H1 (cell line): ENCODE results near the gene CDK5RAP3. TPM values are rescaled to one million over a fixed set of nuclear protein-coding genes. Genes with fewer than 3 reads are reported as not detected.
A peak's percentile ranks its signal among the peaks of the same experiment; 100 is the strongest.

Source experiments
- CTCF ChIA-PET: fragments of 300-600 bp; sonication (Branson Sonifier 250); formaldehyde crosslinking; loops from one replicate; lab custom pipeline; 2021; ENCODE audit not compliant: partially characterized antibody; lab: Charles Lee
- POLR2A ChIA-PET: fragments of 300-600 bp; sonication (Branson Sonifier 250); formaldehyde crosslinking; loops from one replicate; lab custom pipeline; 2021; ENCODE audit warnings: inconsistent platforms; ENCODE audit not compliant: partially characterized antibody; lab: Charles Lee
- DNase-seq, 2 experiments: peaks; one replicate each; pipeline versions ENCODE4 v3.0.0 to v3.0.0-alpha.2; 2010 to 2022; ENCODE audit warnings: low spot score in 2 of 2, low read depth in 1 of 2, mixed read lengths in 1 of 2
- FAIRE-seq: peaks from 2 replicates; lab custom pipeline; 2011; peaks lifted over from hg19 to GRCh38; lab: Jason Lieb, UNC
- H2AFZ ChIP-seq: 2 replicates; pipeline ENCODE4 v1.8.1; 2012; ENCODE audit warnings: low read length, inconsistent platforms
- H2AK5ac ChIP-seq: 2 replicates; pipeline ENCODE4 v1.6.1; 2013; ENCODE audit warnings: low read depth, low read length
- H2BK120ac ChIP-seq: replicated peaks from 2 replicates; pipeline ENCODE3; 2013; ENCODE audit warnings: low read depth, low read length, inconsistent platforms
- H2BK12ac ChIP-seq: 2 replicates; pipeline ENCODE4 v1.6.1; 2013; ENCODE audit warnings: low read depth, low read length
- H2BK15ac ChIP-seq: 2 replicates; pipeline ENCODE4 v1.6.1; 2013; ENCODE audit warnings: low read length
- H2BK20ac ChIP-seq: 2 replicates; pipeline ENCODE4 v1.6.1; 2013; ENCODE audit warnings: low read length
- H2BK5ac ChIP-seq: 2 replicates; pipeline ENCODE4 v1.6.1; 2013; ENCODE audit warnings: low read depth, low read length
- H3K14ac ChIP-seq: 2 replicates; pipeline ENCODE4 v1.6.1; 2013; ENCODE audit warnings: inconsistent platforms; ENCODE audit not compliant: insufficient read length
- H3K18ac ChIP-seq: 2 replicates; pipeline ENCODE4 v1.6.1; 2013; ENCODE audit warnings: low read length; ENCODE audit errors: extremely low read depth
- H3K23ac ChIP-seq: 2 replicates; pipeline ENCODE4 v1.6.1; 2013; ENCODE audit warnings: inconsistent platforms; ENCODE audit not compliant: insufficient read length
- H3K23me2 ChIP-seq: 2 replicates; pipeline ENCODE4 v1.6.1; 2013; ENCODE audit warnings: low read depth, low read length
- H3K27ac ChIP-seq: 2 replicates; pipeline ENCODE4 v1.6.1; 2011; ENCODE audit warnings: low read depth, low read length, inconsistent platforms
- H3K27me3 ChIP-seq, 4 experiments: replicated peaks in 1 of 4; 1 replicate in 1 of 4; 2 replicates in 3 of 4; pipeline versions ENCODE4 v1.6.1 to v1.8.1; 2011 to 2013; ENCODE audit warnings: low read length in 3 of 4, mild to moderate bottlenecking in 3 of 4, inconsistent platforms in 2 of 4, mixed read lengths in 2 of 4, moderate library complexity in 1 of 4; ENCODE audit not compliant: control insufficient read depth in 3 of 4, insufficient read depth in 3 of 4; ENCODE audit errors: extremely low read depth in 1 of 4
- H3K36me3 ChIP-seq, 4 experiments: 2 replicates each; pipeline versions ENCODE4 v1.6.1 to v1.8.1; 2011 to 2013; ENCODE audit warnings: mild to moderate bottlenecking in 4 of 4, low read length in 3 of 4, moderate library complexity in 2 of 4, control low read depth in 1 of 4, inconsistent platforms in 1 of 4; ENCODE audit not compliant: insufficient read depth in 4 of 4, control insufficient read depth in 2 of 4
- H3K4ac ChIP-seq: replicated peaks from 2 replicates; pipeline ENCODE3; 2013; ENCODE audit warnings: low read length, low read depth, mixed read lengths, inconsistent platforms; ENCODE audit not compliant: insufficient read length
- H3K4me1 ChIP-seq, 4 experiments: replicated peaks in 1 of 4; 1 replicate in 1 of 4; 2 replicates in 3 of 4; pipeline versions ENCODE4 v1.6.1 to v1.8.1; 2011 to 2013; ENCODE audit warnings: low read length in 3 of 4, inconsistent platforms in 2 of 4, mixed read lengths in 1 of 4; ENCODE audit not compliant: insufficient read depth in 4 of 4, control insufficient read depth in 3 of 4
- H3K4me2 ChIP-seq, 2 experiments: 2 replicates each; pipeline versions ENCODE4 v1.6.1 to v1.8.1; 2011 to 2013; ENCODE audit warnings: low read depth in 2 of 2, low read length in 2 of 2, control low read depth in 1 of 2, inconsistent platforms in 1 of 2, mild to moderate bottlenecking in 1 of 2; ENCODE audit not compliant: insufficient read depth in 1 of 2
- H3K4me3 ChIP-seq, 4 experiments: fragments of 200-600, 300-600 bp in 1 of 4; sonication (generic), shearing (Covaris generic), sonication (Bioruptor Twin) in 1 of 4; 2 replicates each; pipeline versions ENCODE4 v1.5.1 to v1.8.1; 2011 to 2016; ENCODE audit warnings: low read length in 4 of 4, low read depth in 3 of 4, control low read depth in 2 of 4, inconsistent platforms in 2 of 4, mild to moderate bottlenecking in 2 of 4, mixed read lengths in 1 of 4, moderate library complexity in 1 of 4; ENCODE audit not compliant: insufficient read depth in 2 of 4; ENCODE audit errors: extremely low read depth in 1 of 4
- H3K56ac ChIP-seq: replicated peaks from 2 replicates; pipeline ENCODE3; 2013; ENCODE audit warnings: low read depth, mild to moderate bottlenecking, mixed read lengths, low read length, inconsistent platforms; ENCODE audit not compliant: insufficient read length
- H3K79me1 ChIP-seq: 2 replicates; pipeline ENCODE4 v1.6.1; 2013; ENCODE audit warnings: low read depth, low read length, control low read depth
- H3K79me2 ChIP-seq, 2 experiments: 2 replicates each; pipeline versions ENCODE4 v1.6.1 to v1.8.1; 2012 to 2013; ENCODE audit warnings: low read length in 2 of 2, mild to moderate bottlenecking in 2 of 2, inconsistent platforms in 1 of 2; ENCODE audit not compliant: insufficient read depth in 2 of 2, control insufficient read depth in 1 of 2
- H3K9ac ChIP-seq, 4 experiments: replicated peaks in 1 of 4; 1 replicate in 1 of 4; 2 replicates in 3 of 4; pipeline versions ENCODE4 v1.6.1 to v1.8.1; 2011 to 2013; ENCODE audit warnings: low read depth in 3 of 4, low read length in 3 of 4, control low read depth in 2 of 4, mild to moderate bottlenecking in 2 of 4, moderate library complexity in 2 of 4, inconsistent platforms in 1 of 4; ENCODE audit errors: extremely low read depth in 1 of 4
- H3K9me3 ChIP-seq, 2 experiments: 2 replicates each; pipeline versions ENCODE4 v1.6.1 to v1.8.1; 2012 to 2013; ENCODE audit warnings: mild to moderate bottlenecking in 2 of 2, moderate library complexity in 2 of 2, control low read depth in 1 of 2, inconsistent platforms in 1 of 2, low read depth in 1 of 2, low read length in 1 of 2, mixed read lengths in 1 of 2; ENCODE audit not compliant: insufficient read depth in 2 of 2
- H4K20me1 ChIP-seq, 2 experiments: replicated peaks in 1 of 2; 2 replicates each; pipeline versions ENCODE3 to v1.8.1; 2011 to 2013; ENCODE audit warnings: inconsistent platforms in 2 of 2, low read length in 2 of 2, mild to moderate bottlenecking in 1 of 2; ENCODE audit not compliant: insufficient read depth in 2 of 2, control insufficient read depth in 1 of 2
- H4K5ac ChIP-seq: 2 replicates; pipeline ENCODE4 v1.6.1; 2013; ENCODE audit warnings: low read length, low read depth, mixed read lengths, inconsistent platforms; ENCODE audit not compliant: insufficient read length
- H4K8ac ChIP-seq: 2 replicates; pipeline ENCODE4 v1.8.0; 2013; ENCODE audit warnings: mild to moderate bottlenecking, moderate library complexity, low read length, inconsistent platforms; ENCODE audit not compliant: insufficient read depth; ENCODE audit errors: extremely low read depth
- H4K91ac ChIP-seq: replicated peaks from 2 replicates; pipeline ENCODE3; 2013; ENCODE audit warnings: low read length, mixed read lengths, inconsistent platforms; ENCODE audit not compliant: insufficient read length
- CBX8 ChIP-seq: fragments of 300-800, 300-1000 bp; sonication (generic); IDR thresholded peaks from 2 replicates; pipeline ENCODE4 v1.7.1; 2016; ENCODE audit warnings: low read depth, low read length, borderline replicate concordance
- E2F6 ChIP-seq: IDR thresholded peaks from 2 replicates; pipeline ENCODE4 v1.6.1; 2012; ENCODE audit warnings: inconsistent platforms
- FOSL1 ChIP-seq: IDR thresholded peaks from 2 replicates; pipeline ENCODE4 v1.6.1; 2011; ENCODE audit warnings: mild to moderate bottlenecking, low read depth, low read length, moderate library complexity; ENCODE audit not compliant: insufficient read depth
- HDAC2 ChIP-seq, 2 experiments: fragments of 300-600 bp in 1 of 2; sonication (generic) in 1 of 2; IDR thresholded peaks; 2 replicates each; pipeline ENCODE4 v1.6.1; 2011 to 2012; ENCODE audit warnings: low read depth in 2 of 2, low read length in 2 of 2, mild to moderate bottlenecking in 2 of 2, moderate library complexity in 2 of 2, borderline replicate concordance in 1 of 2, inconsistent platforms in 1 of 2
- JUND ChIP-seq: IDR thresholded peaks from 2 replicates; pipeline ENCODE4 v1.6.1; 2011; ENCODE audit warnings: mild to moderate bottlenecking, improper control_type of control experiment, low read length
- PHF8 ChIP-seq: fragments of 200-600 bp; sonication (generic); conservative IDR thresholded peaks from 2 replicates; pipeline ENCODE4 v1.7.1; 2012; ENCODE audit warnings: low read depth, mild to moderate bottlenecking, inconsistent platforms, low read length, moderate library complexity
- POLR2A ChIP-seq, 2 experiments: IDR thresholded peaks; 1 replicate in 1 of 2; 2 replicates in 1 of 2; pipeline ENCODE4 v1.6.1; 2011; ENCODE audit warnings: low read depth in 2 of 2, low read length in 2 of 2, mild to moderate bottlenecking in 2 of 2; ENCODE audit errors: control extremely low read depth in 1 of 2
- TBP ChIP-seq: IDR thresholded peaks from 2 replicates; pipeline ENCODE4 v1.6.1; 2011; ENCODE audit warnings: low read depth, low read length, improper control_type of control experiment
- USF2 ChIP-seq: IDR thresholded peaks from 2 replicates; pipeline ENCODE4 v1.6.1; 2011; ENCODE audit warnings: low read length, improper control_type of control experiment
- WGBS, 2 experiments: shearing (Covaris generic) in 1 of 2; methylation state at CpG; one replicate each; pipeline versions ENCODE4 v1.1.6 to v1.1.7; 2013 to 2015; ENCODE audit warnings: low lambda C conversion rate in 2 of 2, mixed read lengths in 2 of 2, inconsistent platforms in 1 of 2, low coverage in 1 of 2, missing lambda C conversion rate in 1 of 2; ENCODE audit not compliant: insufficient replicate concordance in 2 of 2, insufficient coverage in 1 of 2, insufficient read length in 1 of 2; ENCODE audit errors: extremely low coverage in 1 of 2, missing lambda C conversion rate in 1 of 2; 5-methylcytosine and 5-hydroxymethylcytosine counted together
- polyA plus RNA-seq, 7 experiments: library from polyadenylated mRNA; depleted of rRNA in 3 of 7; stranded (reverse) in 5 of 7; unstranded in 2 of 7; fragments of >200 nt in 5 of 7; fragments of 200-250 nt in 2 of 7; gene quantifications; 1 replicate in 5 of 7; 2 replicates in 1 of 7; 4 replicates in 1 of 7; pipeline versions ENCODE4 v1.2.1 to v1.2.3, GENCODE V29; 2011 to 2013; ENCODE audit warnings: missing spikeins in 2 of 7, mixed read lengths in 2 of 7
- total RNA-seq: library from RNA; stranded (reverse); fragmentation: NEBNext Ultra II Directional; extraction: Animal tissue kit (Norgen Biotek cat#: 25700); gene quantifications from 2 replicates; pipeline ENCODE4 v1.2.1, GENCODE V29; 2021

CDK5RAP3 gene
- total and polyA plus RNA-seq, 2 of the 8 experiments (the other 6 are each of a cell fraction or from before 2014, with no cell fraction given) = 88.2 to 93.2 TPM

- H3K23ac ChIP-seq = no peak overlapping the region
- H4K20me1 ChIP-seq = no peaks in the 10 kb centered on the region
- no peak overlapping the region for H2AFZ ChIP-seq
- H3K27ac ChIP-seq = no peak overlapping the region
- ChIA-PET POLR2A (interaction anchor here (0.8 to 2.2 kb wide), 5 partner anchors 10 to 109 kb away, joined by 3 to 7 read pairs (median 4); partner anchors contain the start of genes CDK5RAP3, PRR15L and SP2), CTCF (interaction anchor here (0.7 to 28.0 kb wide), 18 partner anchors 9 to 151 kb away, joined by 3 to 1010 read pairs (median 6); partner anchors contain the start of genes CDK5RAP3, LRRC46, MRPL10 and NFE2L1)
- H2BK5ac ChIP-seq = no peak overlapping the region
- no peak overlapping the region for H4K5ac ChIP-seq
- H3K9ac ChIP-seq = no peak overlapping the region
- no peak overlapping the region for H3K4ac ChIP-seq
- peaks cover 0 to 9% (median 2%) of the 10 kb centered on the region in 4 experiments; a peak in 5 of 7 replicates for H3K27me3 ChIP-seq
- no peak overlapping the region for H3K14ac ChIP-seq
- no peaks in the 10 kb centered on the region; the same call in 1 of the 2 replicates for H3K23me2 ChIP-seq
- H2BK20ac ChIP-seq = peak overlapping the region; percentile 86; the same call in 1 of the 2 replicates
- no peaks in the 10 kb centered on the region for H3K79me2 ChIP-seq
- peaks cover 0 to 8% (median 4%) of the 10 kb centered on the region in 4 experiments; a peak in 4 of 7 replicates for H3K4me1 ChIP-seq
- no peak overlapping the region for H3K18ac ChIP-seq
- no peak overlapping the region for H4K8ac ChIP-seq
- no peaks in the 10 kb centered on the region for H3K79me1 ChIP-seq
- no peak overlapping the region for H2BK120ac ChIP-seq
- H4K91ac ChIP-seq = no peak overlapping the region
- no peak overlapping the region for H2BK15ac ChIP-seq
- H3K56ac ChIP-seq = no peak overlapping the region
- no peak overlapping the region for H2BK12ac ChIP-seq
- no peak for DNase-seq
- no peaks in the 10 kb centered on the region; a peak in 1 of 8 replicates for H3K36me3 ChIP-seq
- 95% methylated on average over 10 of the region's 10 CpGs; no CpG with 5 or more reads in 1 of the 2 experiments for WGBS, 2 experiments
- H3K9me3 ChIP-seq = no peaks in the 10 kb centered on the region
- H3K4me2 ChIP-seq = no peak overlapping the region
- FAIRE-seq = no peak
- H3K4me3 ChIP-seq = no peak overlapping the region
- no peak overlapping the region for H2AK5ac ChIP-seq
- TF ChIP-seq POLR2A (IDR thresholded peaks at IDR 0.05; ENCODE audit: control extremely low read depth in 1 of 2, low read depth in 2 of 2, low read length in 2 of 2) (no peak), PHF8 (no peak), TBP (no peak), FOSL1 (no peak), HDAC2 (IDR thresholded peaks at IDR 0.05; ENCODE audit: borderline replicate concordance in 1 of 2, low read depth in 2 of 2, low read length in 2 of 2) (no peak), JUND (no peak), CBX8 (no peak), E2F6 (no peak), USF2 (no peak)
These were observed 25.1 kb upstream of the CDK5RAP3 start for GRCh38 chr17:47945529-47946508.
